Karpas-422 (cell line): ENCODE data around the gene PDE1C. TPM values are rescaled to one million over a fixed set of nuclear protein-coding genes. Genes with fewer than 3 reads are reported as not detected.

ENCODE experiments used
- DNase-seq: peaks from one replicate; pipeline ENCODE4 v3.0.0-alpha.2; 2015
- H2AFZ ChIP-seq: fragments of 200-600 bp; sonication (generic); 2 replicates; pipeline ENCODE4 v1.6.1; 2014; ENCODE audit warnings: antibody characterized with exemption, low read length, mixed read lengths
- H3K27ac ChIP-seq: fragments of 200-600 bp; sonication (generic); 2 replicates; pipeline ENCODE4 v1.5.1; 2014; ENCODE audit warnings: mild to moderate bottlenecking, low read length, moderate library complexity
- H3K27me3 ChIP-seq: fragments of 200-600 bp; sonication (generic); 2 replicates; pipeline ENCODE4 v1.6.1; 2014; ENCODE audit warnings: low read length, mixed read lengths
- H3K36me3 ChIP-seq: fragments of 200-600 bp; sonication (generic); 2 replicates; pipeline ENCODE4 v1.6.1; 2014; ENCODE audit warnings: low read length, mixed read lengths; ENCODE audit not compliant: insufficient read depth
- H3K4me1 ChIP-seq: fragments of 200-600 bp; sonication (generic); 2 replicates; pipeline ENCODE4 v1.6.1; 2014; ENCODE audit warnings: mild to moderate bottlenecking, low read length, mixed read lengths
- H3K4me2 ChIP-seq: fragments of 200-600 bp; sonication (generic); 2 replicates; pipeline ENCODE4 v1.6.1; 2014; ENCODE audit warnings: low read length, low read depth, mild to moderate bottlenecking; ENCODE audit not compliant: poor library complexity, severe bottlenecking
- H3K4me3 ChIP-seq: fragments of 200-600 bp; sonication (generic); 2 replicates; pipeline ENCODE4 v1.5.1; 2014; ENCODE audit warnings: mild to moderate bottlenecking, antibody characterized with exemption, low read length, mixed read lengths
- H3K79me2 ChIP-seq: fragments of 200-600 bp; sonication (generic); 2 replicates; pipeline ENCODE4 v1.6.1; 2014; ENCODE audit warnings: mild to moderate bottlenecking, low read length, mixed read lengths
- H3K9ac ChIP-seq: fragments of 200-600 bp; sonication (generic); 2 replicates; pipeline ENCODE4 v1.6.0; 2014; ENCODE audit warnings: low read length
- H3K9me2 ChIP-seq: fragments of 200-600 bp; sonication (generic), shearing (Covaris generic); replicated peaks from 2 replicates; pipeline ENCODE4 v1.6.0; 2014; ENCODE audit warnings: mild to moderate bottlenecking, low read length, moderate library complexity; ENCODE audit not compliant: insufficient read depth
- H3K9me3 ChIP-seq: fragments of 300-700, 200-600 bp; sonication (generic); 2 replicates; pipeline ENCODE4 v1.6.1; 2014; ENCODE audit warnings: low read length, mixed read lengths
- H4K20me1 ChIP-seq: fragments of 200-600 bp; sonication (generic); 2 replicates; pipeline ENCODE4 v1.6.1; 2014; ENCODE audit warnings: mild to moderate bottlenecking, antibody characterized with exemption, low read length, low read depth; ENCODE audit not compliant: insufficient read depth
- total RNA-seq: library from RNA; depleted of rRNA; stranded (reverse); fragments of >200 nt; shearing (Covaris generic); gene quantifications from 2 replicates; pipeline ENCODE4 v1.2.3, GENCODE V29; 2014; ENCODE audit warnings: low replicate concordance

Gene PDE1C
- total RNA-seq, 1 experiment from 2014 or later, result not detected

- H3K4me2 ChIP-seq, result no peak overlapping the region
- H3K4me3 ChIP-seq, result no peak overlapping the region
- no peaks in the 10 kb centered on the region for H4K20me1 ChIP-seq
- H3K79me2 ChIP-seq, result no peaks in the 10 kb centered on the region
- DNase-seq, result no peak
- no peaks in the 10 kb centered on the region for H3K27me3 ChIP-seq
- no peaks in the 10 kb centered on the region for H3K36me3 ChIP-seq
- no peak overlapping the region for H3K9ac ChIP-seq
- no peak overlapping the region for H2AFZ ChIP-seq
- H3K9me3 ChIP-seq, result no peaks in the 10 kb centered on the region
- no peak overlapping the region for H3K27ac ChIP-seq
- H3K4me1 ChIP-seq, result no peaks in the 10 kb centered on the region
- H3K9me2 ChIP-seq, result no peaks in the 10 kb centered on the region
Measured at GRCh38 chr7:32061346-32061745, 8.9 kb downstream of the PDE1C start.

- Histone ChIP-seq H3K27ac (no peak overlapping the region), H3K79me2 (no peaks in the 10 kb centered on the region), H3K9ac (no peak overlapping the region), H4K20me1 (no peaks in the 10 kb centered on the region), H3K36me3 (no peaks in the 10 kb centered on the region), H3K4me2 (no peak overlapping the region), H3K9me2 (no peaks in the 10 kb centered on the region), H3K9me3 (no peaks in the 10 kb centered on the region), H3K27me3 (no peaks in the 10 kb centered on the region), H3K4me3 (no peak overlapping the region), H2AFZ (no peak overlapping the region), H3K4me1 (no peaks in the 10 kb centered on the region)
- DNase-seq, result no peak
Measured at GRCh38 chr7:32059289-32060011, 10.8 kb downstream of the PDE1C start.

GRCh38 chr7:32058002-32058401 lies 12.2 kb downstream of the PDE1C start:
- H3K36me3 ChIP-seq, result no peaks in the 10 kb centered on the region
- H3K4me1 ChIP-seq, result no peaks in the 10 kb centered on the region
- no peak overlapping the region for H3K4me3 ChIP-seq
- H4K20me1 ChIP-seq, result no peaks in the 10 kb centered on the region
- no peak overlapping the region for H3K27ac ChIP-seq
- no peak overlapping the region for H3K9ac ChIP-seq
- H3K9me3 ChIP-seq, result no peaks in the 10 kb centered on the region
- no peaks in the 10 kb centered on the region for H3K9me2 ChIP-seq
- no peak overlapping the region for H2AFZ ChIP-seq
- H3K4me2 ChIP-seq, result no peak overlapping the region
- H3K27me3 ChIP-seq, result no peaks in the 10 kb centered on the region
- no peak for DNase-seq
- H3K79me2 ChIP-seq, result no peaks in the 10 kb centered on the region

- Histone ChIP-seq H3K27me3 (no peaks in the 10 kb centered on the region), H3K4me2 (no peak overlapping the region), H3K9ac (no peak overlapping the region), H3K27ac (no peak overlapping the region), H3K36me3 (no peaks in the 10 kb centered on the region), H3K9me3 (no peaks in the 10 kb centered on the region), H4K20me1 (no peaks in the 10 kb centered on the region), H3K79me2 (no peaks in the 10 kb centered on the region), H3K4me3 (no peak overlapping the region), H3K9me2 (no peaks in the 10 kb centered on the region), H3K4me1 (no peaks in the 10 kb centered on the region), H2AFZ (no peak overlapping the region)
- DNase-seq, result no peak
Measured at GRCh38 chr7:32056767-32057166, 13.4 kb downstream of the PDE1C start.

GRCh38 chr7:32053204-32053603 lies 17.0 kb downstream of the PDE1C start:
- Histone ChIP-seq H3K9ac (no peak overlapping the region), H3K36me3 (no peaks in the 10 kb centered on the region), H4K20me1 (no peaks in the 10 kb centered on the region), H3K4me3 (no peak overlapping the region), H2AFZ (no peak overlapping the region), H3K9me2 (no peaks in the 10 kb centered on the region), H3K4me2 (no peak overlapping the region), H3K79me2 (no peaks in the 10 kb centered on the region), H3K27me3 (no peaks in the 10 kb centered on the region), H3K9me3 (no peaks in the 10 kb centered on the region), H3K4me1 (no peaks in the 10 kb centered on the region), H3K27ac (no peak overlapping the region)
- no peak for DNase-seq

- H3K4me2 ChIP-seq, result no peak overlapping the region
- no peaks in the 10 kb centered on the region for H3K9me3 ChIP-seq
- no peak overlapping the region for H2AFZ ChIP-seq
- H3K9me2 ChIP-seq, result no peaks in the 10 kb centered on the region
- no peak overlapping the region for H3K4me3 ChIP-seq
- H3K4me1 ChIP-seq, result no peaks in the 10 kb centered on the region
- no peaks in the 10 kb centered on the region for H3K27me3 ChIP-seq
- no peaks in the 10 kb centered on the region for H3K79me2 ChIP-seq
- H3K27ac ChIP-seq, result no peak overlapping the region
- no peaks in the 10 kb centered on the region for H4K20me1 ChIP-seq
- no peak overlapping the region for H3K9ac ChIP-seq
- no peak for DNase-seq
- no peaks in the 10 kb centered on the region for H3K36me3 ChIP-seq
Measured at GRCh38 chr7:32051128-32051527, 19.1 kb downstream of the PDE1C start.

GRCh38 chr7:32049599-32049998 lies 20.6 kb downstream of the PDE1C start:
- Histone ChIP-seq H3K9me3 (no peaks in the 10 kb centered on the region), H3K9me2 (no peaks in the 10 kb centered on the region), H3K27ac (no peak overlapping the region), H3K4me1 (no peaks in the 10 kb centered on the region), H3K9ac (no peak overlapping the region), H3K79me2 (no peaks in the 10 kb centered on the region), H3K36me3 (no peaks in the 10 kb centered on the region), H3K4me2 (no peak overlapping the region), H2AFZ (no peak overlapping the region), H4K20me1 (no peaks in the 10 kb centered on the region), H3K27me3 (no peaks in the 10 kb centered on the region), H3K4me3 (no peak overlapping the region)
- no peak for DNase-seq

- no peak overlapping the region for H3K4me2 ChIP-seq
- no peaks in the 10 kb centered on the region for H4K20me1 ChIP-seq
- H3K9ac ChIP-seq, result no peak overlapping the region
- no peak overlapping the region for H3K4me3 ChIP-seq
- H2AFZ ChIP-seq, result no peak overlapping the region
- DNase-seq, result no peak
- H3K27me3 ChIP-seq, result no peaks in the 10 kb centered on the region
- H3K9me3 ChIP-seq, result no peaks in the 10 kb centered on the region
- no peaks in the 10 kb centered on the region for H3K36me3 ChIP-seq
- H3K27ac ChIP-seq, result no peak overlapping the region
- no peaks in the 10 kb centered on the region for H3K79me2 ChIP-seq
- no peaks in the 10 kb centered on the region for H3K4me1 ChIP-seq
- no peaks in the 10 kb centered on the region for H3K9me2 ChIP-seq
Measured at GRCh38 chr7:32048970-32049491, 21.2 kb downstream of the PDE1C start.
